Upper lobe of left lung (tissue), 6 donors: ENCODE measurements around the gene PLGLB1. TPM values are rescaled to one million over a fixed set of nuclear protein-coding genes. Genes with fewer than 3 reads are reported as not detected.
"Not testable (repeated sequence)": the region's sequence is repeated elsewhere in the genome, so short reads cannot be mapped to it uniquely, and the experiment has no call there.

Source experiments
- ATAC-seq, 2 donors: fragments of 200-7000 bp; cut with Tn5 transposase; one replicate each; pipeline ENCODE4 v1.9.1; 2022; ENCODE audit warnings: mild to moderate bottlenecking in 2 of 2, moderate library complexity in 2 of 2; ENCODE audit not compliant: low FRiP score in 2 of 2
- DNase-seq, 2 donors: peaks; one replicate each; pipeline ENCODE4 v3.0.0-alpha.2; 2019 to 2020
- H3K27ac ChIP-seq, 4 donors: fragments of 200-600 bp; sonication (generic); one replicate each; pipeline ENCODE4 v1.5.1; 2016 to 2019
- H3K27me3 ChIP-seq, 4 donors: fragments of 200-600 bp; sonication (generic); one replicate each; pipeline ENCODE4 v1.5.1; 2017 to 2019
- H3K36me3 ChIP-seq, 4 donors: fragments of 200-600 bp; sonication (generic); one replicate each; pipeline ENCODE4 v1.5.1; 2016 to 2019
- H3K4me1 ChIP-seq, 4 donors: fragments of 200-600 bp; sonication (generic); one replicate each; pipeline ENCODE4 v1.5.1; 2018 to 2019
- H3K4me3 ChIP-seq, 4 donors: fragments of 200-600 bp; sonication (generic); one replicate each; pipeline ENCODE4 v1.5.1; 2017 to 2019; ENCODE audit warnings: mild to moderate bottlenecking in 2 of 4, moderate library complexity in 1 of 4
- H3K9me3 ChIP-seq, 4 donors: fragments of 200-600 bp; sonication (generic); one replicate each; pipeline ENCODE4 v1.5.1; 2018 to 2019
- WGBS, 2 donors: methylation state at CpG; one replicate each; pipeline ENCODE4 v1.1.5; 2017 to 2018; 5-methylcytosine and 5-hydroxymethylcytosine counted together
- small RNA-seq, 4 donors: library from RNA; depleted of rRNA; stranded (forward); fragments of <200 nt; gene quantifications; one replicate each; pipeline ENCODE3, GENCODE V24; 2016
- total RNA-seq, 6 donors: library from RNA; depleted of rRNA in 4 of 6; stranded (reverse); fragments of >200 nt in 4 of 6; gene quantifications; one replicate each; pipeline versions ENCODE4 v1.1.0 to v1.2.1, GENCODE V29; 2016 to 2021
- donor health status: DM: no; HTN: no; CAD: no; lungs with moderate emphysema.
- donor health status: DM: no; HTN: yes; CAD: no; lungs with severe emphysema.

PLGLB1 gene
- total RNA-seq, 6 donors from 2014 or later: 0.52 to 3.7 (median 0.88) TPM; not detected in 1

GRCh38 chr2:87019053-87019452, 2.6 kb downstream of the PLGLB1 start:
- H3K27ac ChIP-seq, H3K36me3 ChIP-seq, H3K27me3 ChIP-seq, ATAC-seq, H3K4me1 ChIP-seq, H3K4me3 ChIP-seq, H3K9me3 ChIP-seq: not testable (repeated sequence)
- no CpG with 5 or more reads among the region's 9 CpGs for WGBS, 2 donors
- peak in 1 of 2 donors; percentile 0 for DNase-seq

- DNase-seq, H3K27me3 ChIP-seq, H3K36me3 ChIP-seq, H3K27ac ChIP-seq, H3K9me3 ChIP-seq, H3K4me3 ChIP-seq, H3K4me1 ChIP-seq, ATAC-seq: not testable (repeated sequence)
- 93% methylated on average over 2 of the region's 9 CpGs; no CpG with 5 or more reads in 1 of the 2 donors for WGBS, 2 donors
These were observed 7.0 kb downstream of the PLGLB1 start for GRCh38 chr2:87014489-87015169.

GRCh38 chr2:87004398-87004797, 17.2 kb downstream of the PLGLB1 start:
- not testable (repeated sequence) for H3K4me3 ChIP-seq, H3K9me3 ChIP-seq, ATAC-seq, H3K27me3 ChIP-seq, DNase-seq, H3K4me1 ChIP-seq, H3K27ac ChIP-seq, H3K36me3 ChIP-seq
- WGBS, 2 donors: no CpG with 5 or more reads among the region's 2 CpGs

Small RNA genes within 50 kb of the gene (small RNA-seq; reads per million reads assigned to genes)
- 0 reads per million in 4 donors for gene AC125232.1

Other genes starting within 250 kb of the PLGLB1 start
- 1 to 10 TPM; 4.1 to 5.6 (median 4.7) TPM for gene CD8A, start 230.9 kb downstream of the PLGLB1 start, total RNA-seq
- gene CD8B, start 160.0 kb downstream of the PLGLB1 start, total RNA-seq: 10 to 100 TPM in 1 of 6 donors, 1 to 10 TPM in 5; 1.4 to 13.3 (median 5.2) TPM
- 1 to 10 TPM in 2 of 6 donors, under 1 TPM in 4; 0.55 to 5.2 (median 0.71) TPM for gene RGPD1, start 79.7 kb downstream of the PLGLB1 start, total RNA-seq